BJ (cell line): ENCODE results near the gene STPG4. TPM values are rescaled to one million over a fixed set of nuclear protein-coding genes. Genes with fewer than 3 reads are reported as not detected.
A peak's percentile ranks its signal among the peaks of the same experiment; 100 is the strongest.

Experiments
- CTCF ChIA-PET: fragments of 350-600 bp; formaldehyde crosslinking; extraction: SDS; loops from one replicate; lab custom pipeline; 2021; ENCODE audit warnings: antibody characterized with exemption, inconsistent platforms; lab: Yijun Ruan, JAX
- POLR2A ChIA-PET: fragments of 300-600 bp; sonication (Branson Sonifier 250); formaldehyde crosslinking; extraction: SDS; loops from one replicate; lab custom pipeline; 2021; ENCODE audit warnings: antibody characterized with exemption; lab: Charles Lee
- DNase-seq: peaks from one replicate; pipeline ENCODE4 v3.0.0-alpha.2; 2011; ENCODE audit warnings: low read depth
- H3K27me3 ChIP-seq: 2 replicates; pipeline ENCODE4 v1.6.0; 2011; ENCODE audit warnings: low read length; ENCODE audit not compliant: control insufficient read depth, insufficient read depth
- H3K36me3 ChIP-seq: 2 replicates; pipeline ENCODE4 v1.5.1; 2011; ENCODE audit warnings: low read length; ENCODE audit not compliant: control insufficient read depth, insufficient read depth
- H3K4me3 ChIP-seq: 2 replicates; pipeline ENCODE4 v1.5.1; 2011; ENCODE audit warnings: low read depth, mild to moderate bottlenecking, control low read depth, low read length
- polyA plus RNA-seq: library from polyadenylated mRNA; depleted of rRNA; stranded (reverse); fragments of >200 nt; gene quantifications from 2 replicates; pipeline ENCODE4 v1.2.3, GENCODE V29; 2011
- TF ChIP-seq, protein P1 (sequence below): IDR thresholded peaks from 2 replicates; pipeline ENCODE4 v1.5.1; 2011; ENCODE audit warnings: low read depth, mild to moderate bottlenecking, control low read depth, inconsistent platforms, low read length, moderate library complexity; ENCODE audit not compliant: insufficient read depth

The STPG4 gene
- polyA plus RNA-seq, 1 experiment, result 0.06 TPM

DNA sequence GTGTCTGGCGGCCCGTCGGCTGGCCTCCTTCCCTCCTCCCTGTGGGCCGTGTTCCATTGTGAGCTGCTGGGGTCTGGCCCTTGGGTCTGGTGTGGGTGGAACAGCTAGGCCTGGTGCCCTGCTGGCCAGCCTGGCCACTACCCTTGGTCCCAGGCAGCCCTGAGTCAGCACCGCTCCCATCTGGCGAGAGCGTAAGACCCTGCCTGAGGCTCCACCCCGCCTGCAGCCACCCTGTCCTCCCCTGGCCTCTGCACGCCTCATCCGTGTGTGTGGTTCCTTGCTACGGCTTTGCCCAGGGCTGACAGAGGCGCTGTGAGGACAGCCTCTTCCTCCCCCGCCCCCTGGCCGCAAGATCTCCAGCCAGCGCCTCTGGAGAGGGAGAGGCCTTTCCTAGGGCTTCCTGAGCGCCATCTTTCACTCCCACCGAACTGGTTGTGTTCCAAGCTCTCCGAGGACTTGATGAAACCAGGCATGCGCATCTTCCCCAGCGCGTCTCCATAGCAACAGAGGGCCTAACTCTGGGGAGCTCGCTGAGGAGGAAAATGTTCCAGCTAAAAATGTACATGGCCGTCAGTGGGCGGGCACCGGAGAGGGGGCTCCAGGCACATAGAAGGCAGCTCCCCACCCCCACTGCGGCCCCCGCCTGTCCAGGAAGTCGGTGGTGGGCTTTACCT, 83.0 kb downstream of the STPG4 start:
- POLR2A ChIA-PET, result interaction anchor here (0.8 to 0.9 kb wide), 2 partner anchors 100 to 214 kb away, joined by 3 read pairs; no protein-coding TSS in a partner anchor
- CTCF ChIA-PET, result interaction anchor here (1.1 to 4.1 kb wide), 3 partner anchors 16 to 250 kb away, joined by 3 to 14 read pairs (median 4); no protein-coding TSS in a partner anchor

GRCh38 chr2:47070920-47071824, 83.9 kb downstream of the STPG4 start:
- DNase-seq, result no peak
- CTCF ChIA-PET, result interaction anchor here (0.7 to 4.1 kb wide), 6 partner anchors 15 to 251 kb away, joined by 3 to 14 read pairs (median 4); no protein-coding TSS in a partner anchor
- POLR2A ChIA-PET, result interaction anchor here (0.8 to 0.9 kb wide), 2 partner anchors 101 to 213 kb away, joined by 3 read pairs; no protein-coding TSS in a partner anchor
- no peaks in the 10 kb centered on the region for H3K27me3 ChIP-seq
- TF ChIP-seq, protein P1, sequence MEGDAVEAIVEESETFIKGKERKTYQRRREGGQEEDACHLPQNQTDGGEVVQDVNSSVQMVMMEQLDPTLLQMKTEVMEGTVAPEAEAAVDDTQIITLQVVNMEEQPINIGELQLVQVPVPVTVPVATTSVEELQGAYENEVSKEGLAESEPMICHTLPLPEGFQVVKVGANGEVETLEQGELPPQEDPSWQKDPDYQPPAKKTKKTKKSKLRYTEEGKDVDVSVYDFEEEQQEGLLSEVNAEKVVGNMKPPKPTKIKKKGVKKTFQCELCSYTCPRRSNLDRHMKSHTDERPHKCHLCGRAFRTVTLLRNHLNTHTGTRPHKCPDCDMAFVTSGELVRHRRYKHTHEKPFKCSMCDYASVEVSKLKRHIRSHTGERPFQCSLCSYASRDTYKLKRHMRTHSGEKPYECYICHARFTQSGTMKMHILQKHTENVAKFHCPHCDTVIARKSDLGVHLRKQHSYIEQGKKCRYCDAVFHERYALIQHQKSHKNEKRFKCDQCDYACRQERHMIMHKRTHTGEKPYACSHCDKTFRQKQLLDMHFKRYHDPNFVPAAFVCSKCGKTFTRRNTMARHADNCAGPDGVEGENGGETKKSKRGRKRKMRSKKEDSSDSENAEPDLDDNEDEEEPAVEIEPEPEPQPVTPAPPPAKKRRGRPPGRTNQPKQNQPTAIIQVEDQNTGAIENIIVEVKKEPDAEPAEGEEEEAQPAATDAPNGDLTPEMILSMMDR, result no peak
- H3K4me3 ChIP-seq, result no peak overlapping the region
- peaks cover 21% of the 10 kb centered on the region for H3K36me3 ChIP-seq

More for the DNA sequence above, 83.0 kb downstream of the STPG4 start:
- peaks cover 21% of the 10 kb centered on the region for H3K36me3 ChIP-seq
- DNase-seq, result peak; percentile 69
- H3K4me3 ChIP-seq, result no peak overlapping the region
- TF ChIP-seq, protein P1, result peak; percentile 32; the same call in 1 of the 2 replicates
- no peaks in the 10 kb centered on the region for H3K27me3 ChIP-seq

- H3K36me3 ChIP-seq, result peaks cover 18% of the 10 kb centered on the region
- POLR2A ChIA-PET, result no interaction called here
- no peak for DNase-seq
- no peak overlapping the region for H3K4me3 ChIP-seq
- TF ChIP-seq, protein P1, result no peak
- no peaks in the 10 kb centered on the region for H3K27me3 ChIP-seq
- CTCF ChIA-PET, result interaction anchor here (0.6 to 4.1 kb wide), 4 partner anchors 14 to 252 kb away, joined by 3 to 14 read pairs (median 6); no protein-coding TSS in a partner anchor
Observed at GRCh38 chr2:47070155-47070919, 84.8 kb downstream of the STPG4 start.

- Histone ChIP-seq H3K36me3 (peaks cover 18% of the 10 kb centered on the region), H3K27me3 (no peaks in the 10 kb centered on the region), H3K4me3 (no peak overlapping the region)
- ChIA-PET POLR2A (no interaction called here), CTCF (interaction anchor here (0.6 to 4.1 kb wide), 4 partner anchors 13 to 253 kb away, joined by 3 to 14 read pairs (median 6); no protein-coding TSS in a partner anchor)
- TF ChIP-seq, protein P1, result no peak
- DNase-seq, result peak; percentile 86
Observed at GRCh38 chr2:47069628-47070154, 85.4 kb downstream of the STPG4 start.
